Glomerular visceral epithelial cell (primary cell): ENCODE measurements around the gene RPRD2.
"Not testable (repeated sequence)": the region's sequence is repeated elsewhere in the genome, so short reads cannot be mapped to it uniquely, and the experiment has no call there.

ENCODE experiments used
- DNase-seq: peaks from one replicate; pipeline ENCODE4 v3.0.0-alpha.2; 2016; ENCODE audit errors: extremely low spot score

The RPRD2 gene

GRCh38 chr1:150363426-150364230, at the start of gene RPRD2:
RPRD2 (plus strand) TSS chr1:150364147; CDS start chr1:150364715, 568 bp downstream.
- DNase-seq, result peak; percentile 100

- DNase-seq, result not testable (repeated sequence)
Measured at GRCh38 chr1:150314691-150315090, 49.3 kb upstream of the RPRD2 start.

GRCh38 chr1:150320667-150320978, 43.3 kb upstream of the RPRD2 start:
- no peak for DNase-seq

GRCh38 chr1:150321826-150322166, 42.2 kb upstream of the RPRD2 start:
- no peak for DNase-seq

GRCh38 chr1:150322310-150322709, 41.6 kb upstream of the RPRD2 start:
- no peak for DNase-seq

- DNase-seq, result no peak
Measured at GRCh38 chr1:150332651-150333290, 31.2 kb upstream of the RPRD2 start.

GRCh38 chr1:150346316-150346715, 17.6 kb upstream of the RPRD2 start:
- no peak for DNase-seq

- no peak for DNase-seq
Measured at GRCh38 chr1:150352866-150353265, 11.1 kb upstream of the RPRD2 start.

GRCh38 chr1:150362721-150363425, 1.1 kb upstream of the RPRD2 start:
- no peak for DNase-seq

- DNase-seq, result peak; percentile 80
Measured at GRCh38 chr1:150364231-150365003, 470 bp downstream of the RPRD2 start.

- DNase-seq, result peak; percentile 28
Measured at GRCh38 chr1:150365941-150366340, 2.0 kb downstream of the RPRD2 start.

GRCh38 chr1:150366416-150367296, 2.7 kb downstream of the RPRD2 start:
- peak; percentile 26 for DNase-seq

- no peak for DNase-seq
Measured at GRCh38 chr1:150371110-150371509, 7.2 kb downstream of the RPRD2 start.

GRCh38 chr1:150372580-150372979, 8.6 kb downstream of the RPRD2 start:
- DNase-seq, result no peak

GRCh38 chr1:150376110-150376509, 12.2 kb downstream of the RPRD2 start:
- no peak for DNase-seq

- no peak for DNase-seq
Measured at GRCh38 chr1:150383631-150384324, 19.8 kb downstream of the RPRD2 start.

- DNase-seq, result no peak
Measured at GRCh38 chr1:150385537-150386445, 21.8 kb downstream of the RPRD2 start.

- no peak for DNase-seq
Measured at GRCh38 chr1:150386592-150386991, 22.6 kb downstream of the RPRD2 start.

GRCh38 chr1:150387200-150387599, 23.3 kb downstream of the RPRD2 start:
- DNase-seq, result no peak
